Activated naive CD8-positive, alpha-beta T cell treated with anti-CD3 and anti-CD28 coated beads, Interleukin-2, amount 50 U/mL, for 24 hours (primary cell): Measurements from ENCODE around the gene TSPOAP1.

Source experiments
- ATAC-seq: fragments of 150-1000 bp; cut with Tn5 transposase; one replicate; pipeline ENCODE4 v1.10.0; 2021
- DNase-seq: peaks from one replicate; pipeline ENCODE4 v3.0.0; 2021
- H3K27ac Mint-ChIP-seq: one replicate; pipeline ENCODE4 v1.8.0; 2021; ENCODE audit warnings: mild to moderate bottlenecking, mixed read lengths
- H3K27me3 Mint-ChIP-seq: one replicate; pipeline ENCODE4 v1.8.0; 2021; ENCODE audit warnings: mixed read lengths
- H3K36me3 Mint-ChIP-seq: one replicate; pipeline ENCODE4 v1.8.0; 2021; ENCODE audit warnings: low read depth, mixed read lengths
- H3K4me1 Mint-ChIP-seq: one replicate; pipeline ENCODE4 v1.8.0; 2021; ENCODE audit warnings: mixed read lengths
- H3K4me3 Mint-ChIP-seq: one replicate; pipeline ENCODE4 v1.8.0; 2021; ENCODE audit warnings: mild to moderate bottlenecking, moderate library complexity, mixed read lengths
- H3K9me3 Mint-ChIP-seq: one replicate; pipeline ENCODE4 v1.8.0; 2021; ENCODE audit warnings: mixed read lengths

Gene TSPOAP1

GRCh38 chr17:58365980-58366595 lies 37.5 kb upstream of the TSPOAP1 start:
- no peaks in the 10 kb centered on the region for H3K9me3 Mint-ChIP-seq

GRCh38 chr17:58365185-58365979 lies 36.8 kb upstream of the TSPOAP1 start:
- H3K36me3 Mint-ChIP-seq: no peaks in the 10 kb centered on the region
- DNase-seq (no peak), ATAC-seq (no peak)
- no peaks in the 10 kb centered on the region for H3K27me3 Mint-ChIP-seq
- H3K9me3 Mint-ChIP-seq: no peaks in the 10 kb centered on the region
- H3K4me1 Mint-ChIP-seq: peaks cover 10% of the 10 kb centered on the region
- no peak overlapping the region for H3K27ac Mint-ChIP-seq
- H3K4me3 Mint-ChIP-seq: no peak overlapping the region

More at GRCh38 chr17:58365980-58366595, 37.5 kb upstream of the TSPOAP1 start:
- Mint-ChIP-seq H3K4me1 (peaks cover 15% of the 10 kb centered on the region), H3K4me3 (no peak overlapping the region), H3K36me3 (no peaks in the 10 kb centered on the region), H3K27ac (no peak overlapping the region), H3K27me3 (no peaks in the 10 kb centered on the region)
- DNase-seq: no peak
- ATAC-seq: no peak

DNA sequence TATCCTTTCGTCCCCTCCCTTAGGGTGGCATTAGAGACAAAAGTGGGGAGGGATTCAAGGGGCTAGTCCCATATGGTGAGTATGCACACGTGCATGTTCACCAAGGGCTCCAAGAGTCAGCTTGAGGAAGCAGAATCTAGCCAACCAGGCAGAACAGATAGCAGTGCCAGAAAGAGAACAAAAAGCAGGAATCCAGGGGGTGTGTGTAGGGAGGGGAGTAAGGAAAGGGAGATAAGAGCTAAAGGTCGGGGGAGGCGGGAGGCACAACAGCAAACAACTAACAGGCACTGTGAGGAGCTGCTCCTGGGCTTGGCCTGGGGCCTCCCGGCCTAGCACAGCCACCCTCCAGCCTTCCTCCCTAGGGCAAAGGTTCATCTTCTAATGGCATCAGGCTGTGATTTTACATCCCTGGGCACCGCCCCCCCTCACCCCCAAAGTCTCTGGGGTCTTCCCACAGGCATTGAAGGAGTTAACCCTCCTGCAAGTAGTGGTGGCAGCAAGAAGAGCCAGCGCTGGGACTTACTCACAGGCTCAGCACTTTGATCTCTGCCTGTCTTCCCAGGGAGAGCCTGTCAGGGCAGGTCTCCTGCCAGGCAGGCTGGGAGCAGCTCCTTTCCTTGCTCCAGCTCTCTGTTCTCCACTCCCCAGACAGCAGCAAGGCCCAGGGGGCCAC lies 35.8 kb upstream of the TSPOAP1 start:
- no peak for ATAC-seq

DNA sequence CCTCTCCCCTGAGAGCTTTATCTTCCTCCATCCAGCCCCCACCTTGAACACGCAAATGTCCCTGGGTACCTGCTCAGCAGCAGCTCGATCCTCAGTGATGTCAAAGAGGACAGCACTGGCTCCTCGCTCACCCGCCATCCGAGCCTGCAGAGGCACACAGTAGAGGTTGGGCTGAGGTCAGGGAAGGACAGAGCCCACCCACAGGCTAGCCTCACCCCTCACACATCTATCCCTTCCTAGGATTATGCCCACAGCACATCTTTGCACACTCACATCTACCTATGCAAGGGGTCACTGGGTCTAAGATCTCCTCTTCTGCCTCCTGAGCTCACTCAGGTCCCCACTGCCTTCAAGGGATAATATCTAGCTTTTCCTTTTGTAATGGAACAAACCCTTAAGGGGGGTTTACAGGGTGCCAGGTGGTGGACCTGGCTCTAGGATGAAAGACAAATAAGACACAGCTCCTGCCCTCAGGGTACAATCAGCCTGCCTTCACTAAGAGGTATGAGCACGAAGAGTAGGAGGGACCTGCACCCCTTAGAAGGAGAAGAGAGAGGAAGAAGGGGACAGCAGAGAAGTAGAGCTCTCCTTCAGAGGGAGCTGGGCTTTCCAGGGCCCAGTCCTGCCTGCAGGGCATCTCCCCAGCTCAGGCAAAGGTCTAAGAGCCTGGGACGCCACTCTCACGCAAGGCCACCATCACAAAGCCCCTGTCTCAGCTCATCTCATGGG lies 35.0 kb upstream of the TSPOAP1 start:
- ATAC-seq (no peak), DNase-seq (no peak)
- Mint-ChIP-seq H3K27ac (no peak overlapping the region), H3K9me3 (no peaks in the 10 kb centered on the region), H3K27me3 (no peaks in the 10 kb centered on the region), H3K36me3 (no peaks in the 10 kb centered on the region), H3K4me1 (peaks cover 4% of the 10 kb centered on the region), H3K4me3 (no peak overlapping the region)

More for the DNA sequence above, 35.8 kb upstream of the TSPOAP1 start:
- Mint-ChIP-seq H3K4me3 (no peak overlapping the region), H3K27ac (no peak overlapping the region), H3K36me3 (no peaks in the 10 kb centered on the region), H3K27me3 (no peaks in the 10 kb centered on the region), H3K4me1 (peaks cover 7% of the 10 kb centered on the region), H3K9me3 (no peaks in the 10 kb centered on the region)
- DNase-seq: no peak

- H3K4me1 Mint-ChIP-seq: peaks cover 3% of the 10 kb centered on the region
- no peaks in the 10 kb centered on the region for H3K9me3 Mint-ChIP-seq
- ATAC-seq (no peak), DNase-seq (no peak)
- H3K27ac Mint-ChIP-seq: no peak overlapping the region
- H3K27me3 Mint-ChIP-seq: no peaks in the 10 kb centered on the region
- H3K4me3 Mint-ChIP-seq: no peak overlapping the region
- H3K36me3 Mint-ChIP-seq: no peaks in the 10 kb centered on the region
Observed at GRCh38 chr17:58362368-58363014, 33.9 kb upstream of the TSPOAP1 start.

- H3K27ac Mint-ChIP-seq: no peak overlapping the region
- ATAC-seq: no peak
Observed at GRCh38 chr17:58360296-58361063, 31.9 kb upstream of the TSPOAP1 start.

DNA sequence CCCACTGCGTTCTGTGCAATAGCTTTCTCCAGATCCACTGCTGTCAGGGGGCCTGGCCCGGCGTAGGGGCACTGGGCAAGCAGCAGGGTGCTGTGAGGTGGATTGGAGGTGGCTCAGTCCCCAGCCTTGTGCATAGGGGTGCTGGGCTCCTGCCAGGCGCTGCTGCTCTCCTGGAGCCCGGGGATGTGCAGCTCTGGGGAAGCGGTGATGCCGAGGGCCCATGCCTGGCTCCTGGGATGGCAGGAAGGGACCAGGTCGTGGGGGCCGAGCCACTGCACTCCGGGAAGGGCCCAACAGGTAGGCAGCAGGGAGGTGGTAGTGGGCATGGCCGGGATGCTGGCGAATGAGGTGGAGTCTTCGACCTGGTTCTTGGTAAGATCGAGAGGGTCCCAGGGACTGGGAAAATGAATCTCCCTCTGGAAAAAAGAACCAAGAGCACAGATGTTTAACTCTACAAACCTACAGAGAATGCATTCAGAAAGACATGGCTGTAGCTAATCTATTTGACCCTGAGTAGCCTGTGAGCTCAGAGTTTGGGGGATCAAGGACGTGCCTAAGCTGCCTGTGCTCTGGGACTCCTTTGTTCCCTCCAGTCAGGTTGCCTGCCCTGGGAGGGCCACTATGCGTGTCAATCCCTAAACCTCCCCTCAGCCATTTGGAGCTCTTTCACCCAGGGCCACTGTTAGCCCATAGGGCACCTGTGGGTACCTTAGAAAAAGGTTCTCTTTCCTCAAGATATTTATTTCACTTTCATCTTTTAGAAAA lies 30.0 kb upstream of the TSPOAP1 start:
- peaks cover 4% of the 10 kb centered on the region for H3K4me1 Mint-ChIP-seq
- no peaks in the 10 kb centered on the region for H3K27me3 Mint-ChIP-seq
- H3K27ac Mint-ChIP-seq: no peak overlapping the region
- no peaks in the 10 kb centered on the region for H3K9me3 Mint-ChIP-seq
- no peak overlapping the region for H3K4me3 Mint-ChIP-seq
- no peak for ATAC-seq
- peaks cover 4% of the 10 kb centered on the region for H3K36me3 Mint-ChIP-seq
- no peak for DNase-seq

More at GRCh38 chr17:58360296-58361063, 31.9 kb upstream of the TSPOAP1 start:
- Mint-ChIP-seq H3K4me1 (no peaks in the 10 kb centered on the region), H3K36me3 (peaks cover 3% of the 10 kb centered on the region), H3K9me3 (no peaks in the 10 kb centered on the region), H3K27me3 (no peaks in the 10 kb centered on the region), H3K4me3 (no peak overlapping the region)
- DNase-seq: no peak

DNA sequence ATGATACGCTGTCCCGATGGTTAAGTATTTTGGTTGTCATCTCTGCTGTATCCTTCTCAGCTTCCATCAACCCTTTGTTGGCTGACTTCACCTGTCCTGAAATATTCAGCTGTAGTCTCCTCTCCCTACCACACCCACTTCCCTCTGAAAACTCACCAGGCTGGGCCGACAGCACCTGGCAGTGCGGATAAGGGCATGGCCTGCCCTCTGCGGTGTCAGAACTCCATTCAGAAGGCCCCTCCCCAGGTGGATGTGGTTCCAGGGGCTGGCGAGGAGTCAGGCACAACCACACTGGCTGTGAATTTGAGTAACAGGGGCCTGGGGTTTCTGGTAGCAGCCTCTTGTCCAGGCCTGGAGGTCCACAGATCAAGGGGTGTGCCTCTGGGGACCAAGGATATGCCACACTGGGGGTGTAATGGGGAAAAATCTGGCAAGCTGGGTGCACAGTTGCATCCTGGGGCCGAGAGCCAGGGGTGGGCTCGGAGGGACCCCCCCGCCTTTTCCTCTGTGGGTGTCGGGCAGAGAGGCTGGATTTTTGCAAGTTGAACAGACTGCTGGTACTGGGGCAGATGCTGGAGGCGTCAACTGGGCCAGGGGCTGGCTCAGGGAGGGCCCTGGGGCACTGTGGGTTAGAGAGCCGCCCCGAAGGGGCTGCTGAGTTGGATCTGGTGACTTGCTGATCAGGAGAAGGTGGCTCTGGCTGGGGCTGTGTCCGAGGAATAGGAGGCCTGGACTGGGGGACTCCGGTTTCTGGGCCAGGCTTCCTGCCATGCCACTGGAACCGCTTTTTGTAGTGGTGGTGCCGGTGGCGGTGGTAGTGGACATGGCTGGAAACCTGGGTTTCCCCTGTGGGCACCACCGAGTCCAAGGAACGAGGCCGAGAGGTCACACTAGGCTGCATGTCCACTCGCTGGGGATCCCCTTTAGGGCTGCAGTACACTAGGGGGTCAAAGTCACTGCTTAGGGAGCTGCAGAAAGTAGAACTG lies 29.0 kb upstream of the TSPOAP1 start:
- DNase-seq (no peak), ATAC-seq (no peak)
- Mint-ChIP-seq H3K4me1 (peaks cover 13% of the 10 kb centered on the region), H3K4me3 (no peak overlapping the region), H3K27ac (no peak overlapping the region), H3K9me3 (no peaks in the 10 kb centered on the region), H3K27me3 (no peaks in the 10 kb centered on the region), H3K36me3 (peaks cover 6% of the 10 kb centered on the region)

DNA sequence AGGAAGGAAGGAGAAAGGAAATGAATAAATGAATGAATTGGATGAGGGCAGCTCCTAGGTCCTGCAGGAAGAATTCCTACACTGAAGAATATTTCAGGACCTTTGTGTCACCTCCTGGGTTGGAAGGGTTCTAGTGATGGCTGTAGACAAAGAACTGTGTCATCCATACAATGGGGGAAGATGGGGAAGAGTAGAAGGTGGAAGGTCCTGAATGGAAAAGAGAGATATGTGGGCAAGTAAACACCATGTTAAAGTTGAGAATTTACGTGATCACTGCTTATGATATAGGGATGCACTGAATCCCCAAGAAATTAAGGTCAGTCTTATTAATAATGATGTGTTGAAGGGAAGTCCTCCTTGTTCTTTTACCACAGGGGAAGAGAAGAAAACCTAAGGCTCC lies 27.6 kb upstream of the TSPOAP1 start:
- H3K4me3 Mint-ChIP-seq: no peak overlapping the region
- DNase-seq (no peak), ATAC-seq (no peak)
- H3K27me3 Mint-ChIP-seq: no peaks in the 10 kb centered on the region
- H3K27ac Mint-ChIP-seq: no peak overlapping the region
- H3K9me3 Mint-ChIP-seq: no peaks in the 10 kb centered on the region
- H3K4me1 Mint-ChIP-seq: peaks cover 20% of the 10 kb centered on the region
- peaks cover 13% of the 10 kb centered on the region for H3K36me3 Mint-ChIP-seq

GRCh38 chr17:58354541-58355216 lies 26.1 kb upstream of the TSPOAP1 start:
- Mint-ChIP-seq H3K27me3 (no peaks in the 10 kb centered on the region), H3K9me3 (no peaks in the 10 kb centered on the region), H3K27ac (peak overlapping the region; percentile 60), H3K36me3 (peaks cover 20% of the 10 kb centered on the region), H3K4me1 (peaks cover 29% of the 10 kb centered on the region), H3K4me3 (no peak overlapping the region)
- DNase-seq: no peak
- ATAC-seq: no peak

DNA sequence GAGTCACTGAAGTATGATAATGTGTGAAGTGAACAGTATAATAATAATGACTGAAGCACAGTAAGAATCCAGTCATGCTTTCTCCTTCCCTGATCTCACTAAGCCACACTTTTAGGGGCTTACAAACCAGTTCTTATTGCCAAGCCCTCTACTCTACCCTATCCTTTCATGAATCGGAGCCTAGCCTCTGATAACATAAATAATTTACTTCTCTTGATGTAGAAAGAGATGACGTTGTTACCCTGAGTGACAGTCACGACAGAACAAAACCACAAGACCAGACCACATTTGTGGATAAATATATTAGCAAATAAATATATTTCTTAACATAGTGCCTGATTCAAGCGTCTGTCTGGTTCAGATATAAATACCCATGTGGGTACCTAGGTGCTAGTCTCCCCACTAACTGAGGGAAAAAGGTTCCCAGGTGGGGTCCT lies 24.8 kb upstream of the TSPOAP1 start:
- DNase-seq: no peak
- Mint-ChIP-seq H3K4me3 (peak overlapping the region; percentile 98), H3K4me1 (peaks cover 42% of the 10 kb centered on the region), H3K36me3 (peaks cover 33% of the 10 kb centered on the region), H3K27ac (peak overlapping the region; percentile 92), H3K9me3 (no peaks in the 10 kb centered on the region), H3K27me3 (no peaks in the 10 kb centered on the region)
- ATAC-seq: no peak
